ENCODE data around the gene IGF2BP3. TPM values are rescaled to one million over a fixed set of nuclear protein-coding genes. Genes with fewer than 3 reads are reported as not detected.

IGF2BP3 gene
- total RNA-seq, 1 experiment from 2014 or later: 75.3 TPM

GRCh38 chr7:23469150-23469960 lies 936 bp downstream of the IGF2BP3 start:
- ChIA-PET CTCF (no interaction called here), POLR2A (ENCODE audit: low non-redundant PET) (interaction anchor here (0.5 kb wide), 1 partner anchor 1394 kb away, joined by 3 read pairs; no protein-coding TSS in a partner anchor)
- Histone ChIP-seq H3K4me3 (ENCODE audit: low read depth, low read length, poor library complexity, severe bottlenecking) (peak overlapping the region; percentile 91), H3K27me3 (replicated peaks; ENCODE audit: insufficient read depth, low read depth, low read length, poor library complexity) (no peaks in the 10 kb centered on the region), H3K9me3 (ENCODE audit: low read depth, low read length, poor library complexity, severe bottlenecking) (no peaks in the 10 kb centered on the region), H3K27ac (ENCODE audit: low read depth, low read length, poor library complexity, severe bottlenecking) (peak overlapping the region; percentile 97), H3K4me1 (ENCODE audit: insufficient read depth, low read length, poor library complexity, severe bottlenecking) (peaks cover 26% of the 10 kb centered on the region), H3K36me3 (ENCODE audit: insufficient read depth, low read length, poor library complexity, severe bottlenecking) (no peaks in the 10 kb centered on the region)
- no peak for TF ChIP-seq EZH2 (IDR thresholded peaks at IDR 0.05; ENCODE audit: borderline replicate concordance, low read depth, low read length, poor library complexity, severe bottlenecking)
- TF ChIP-seq, protein P1, sequence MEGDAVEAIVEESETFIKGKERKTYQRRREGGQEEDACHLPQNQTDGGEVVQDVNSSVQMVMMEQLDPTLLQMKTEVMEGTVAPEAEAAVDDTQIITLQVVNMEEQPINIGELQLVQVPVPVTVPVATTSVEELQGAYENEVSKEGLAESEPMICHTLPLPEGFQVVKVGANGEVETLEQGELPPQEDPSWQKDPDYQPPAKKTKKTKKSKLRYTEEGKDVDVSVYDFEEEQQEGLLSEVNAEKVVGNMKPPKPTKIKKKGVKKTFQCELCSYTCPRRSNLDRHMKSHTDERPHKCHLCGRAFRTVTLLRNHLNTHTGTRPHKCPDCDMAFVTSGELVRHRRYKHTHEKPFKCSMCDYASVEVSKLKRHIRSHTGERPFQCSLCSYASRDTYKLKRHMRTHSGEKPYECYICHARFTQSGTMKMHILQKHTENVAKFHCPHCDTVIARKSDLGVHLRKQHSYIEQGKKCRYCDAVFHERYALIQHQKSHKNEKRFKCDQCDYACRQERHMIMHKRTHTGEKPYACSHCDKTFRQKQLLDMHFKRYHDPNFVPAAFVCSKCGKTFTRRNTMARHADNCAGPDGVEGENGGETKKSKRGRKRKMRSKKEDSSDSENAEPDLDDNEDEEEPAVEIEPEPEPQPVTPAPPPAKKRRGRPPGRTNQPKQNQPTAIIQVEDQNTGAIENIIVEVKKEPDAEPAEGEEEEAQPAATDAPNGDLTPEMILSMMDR (conservative IDR thresholded peaks at IDR 0.05; ENCODE audit: low read depth, low read length): no peak
- BruUV-seq (replicated peaks): no TSS peak
- intact Hi-C loops (cut with micrococcal nuclease; ENCODE audit: unreplicated experiment): no loop called here
- peak; percentile 50 for DNase-seq (ENCODE audit: low spot score)

DNA sequence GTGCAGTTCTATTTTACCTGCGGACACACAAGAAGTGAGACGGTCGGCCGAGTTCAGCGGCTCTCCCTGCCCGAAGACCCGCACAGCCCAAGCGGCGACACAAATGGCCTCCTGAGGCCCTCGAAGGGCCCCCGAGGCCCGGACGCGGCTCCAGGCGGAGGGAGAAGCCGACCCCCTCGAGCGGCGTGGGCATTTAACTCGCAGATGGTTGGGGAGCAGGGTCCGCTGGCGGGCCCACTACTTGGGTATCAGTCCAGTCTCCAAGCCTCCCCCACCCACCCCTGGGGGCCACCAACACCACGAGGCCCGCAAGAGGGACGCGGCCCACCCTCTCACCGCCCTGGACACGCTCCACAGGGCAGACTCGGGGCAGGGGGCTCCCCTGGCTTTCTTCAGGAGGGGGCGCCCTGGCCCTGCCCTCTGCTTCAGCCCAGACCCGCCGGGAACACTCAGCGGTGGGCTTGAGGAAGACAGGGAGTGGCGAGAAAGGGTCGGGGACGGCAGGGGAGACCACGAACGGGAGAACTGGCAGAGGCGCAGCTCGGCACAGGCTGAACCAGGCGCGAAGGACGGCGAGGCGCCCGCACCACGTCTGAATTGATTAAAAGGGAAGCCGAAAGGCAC lies 1.7 kb downstream of the IGF2BP3 start:
- Histone ChIP-seq H3K9me3 (ENCODE audit: low read depth, low read length, poor library complexity, severe bottlenecking) (no peaks in the 10 kb centered on the region), H3K4me1 (ENCODE audit: insufficient read depth, low read length, poor library complexity, severe bottlenecking) (peaks cover 33% of the 10 kb centered on the region), H3K27me3 (replicated peaks; ENCODE audit: insufficient read depth, low read depth, low read length, poor library complexity) (no peaks in the 10 kb centered on the region), H3K4me3 (ENCODE audit: low read depth, low read length, poor library complexity, severe bottlenecking) (peak overlapping the region; percentile 91), H3K27ac (ENCODE audit: low read depth, low read length, poor library complexity, severe bottlenecking) (peak overlapping the region; percentile 97), H3K36me3 (ENCODE audit: insufficient read depth, low read length, poor library complexity, severe bottlenecking) (no peaks in the 10 kb centered on the region)
- CTCF ChIA-PET: no interaction called here
- intact Hi-C loops (cut with micrococcal nuclease; ENCODE audit: unreplicated experiment): no loop called here
- TF ChIP-seq, protein P1 (conservative IDR thresholded peaks at IDR 0.05; ENCODE audit: low read depth, low read length): no peak
- TF ChIP-seq EZH2 (IDR thresholded peaks at IDR 0.05; ENCODE audit: borderline replicate concordance, low read depth, low read length, poor library complexity, severe bottlenecking): no peak
- peak; percentile 35 for DNase-seq (ENCODE audit: low spot score)
- POLR2A ChIA-PET (ENCODE audit: low non-redundant PET): no interaction called here
- no TSS peak for BruUV-seq (replicated peaks)

DNA sequence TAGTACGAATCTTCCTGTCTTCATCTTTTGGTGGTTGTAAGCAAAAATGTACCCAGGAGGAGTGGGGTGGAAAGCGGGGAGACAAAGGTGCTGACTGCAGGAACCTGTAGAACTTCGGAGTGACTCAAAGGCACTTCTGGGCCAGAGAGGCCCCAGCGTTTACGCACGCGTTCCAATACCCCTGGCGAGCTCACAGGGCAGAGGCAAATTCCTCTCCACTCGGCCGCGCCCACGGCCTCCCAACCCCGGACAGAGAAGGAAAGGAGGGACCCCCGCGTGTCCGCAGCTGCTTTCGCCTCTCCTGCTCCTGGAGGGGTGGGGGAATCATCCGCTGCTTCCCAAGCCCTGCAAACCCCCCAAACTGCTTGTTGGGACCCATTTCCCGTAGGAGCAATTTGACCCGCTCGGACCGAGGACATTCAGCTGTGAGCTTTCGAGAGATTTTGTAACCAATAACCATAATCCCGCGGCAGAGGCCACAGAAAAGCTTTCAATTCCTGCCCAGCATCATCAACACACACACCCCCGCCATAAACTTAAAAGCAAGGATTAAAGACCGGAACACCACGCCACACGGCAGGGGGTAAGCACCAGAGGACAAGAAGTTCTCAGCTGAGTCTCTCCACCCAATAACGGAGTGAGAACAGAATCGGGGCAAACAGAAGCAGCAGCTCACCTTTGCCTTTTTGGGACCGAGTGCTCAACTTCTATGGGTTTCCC lies 2.3 kb downstream of the IGF2BP3 start:
- DNase-seq (ENCODE audit: low spot score): peak; percentile 69
- Histone ChIP-seq H3K27ac (ENCODE audit: low read depth, low read length, poor library complexity, severe bottlenecking) (peak overlapping the region; percentile 97), H3K27me3 (replicated peaks; ENCODE audit: insufficient read depth, low read depth, low read length, poor library complexity) (no peaks in the 10 kb centered on the region), H3K4me1 (ENCODE audit: insufficient read depth, low read length, poor library complexity, severe bottlenecking) (peaks cover 39% of the 10 kb centered on the region), H3K4me3 (ENCODE audit: low read depth, low read length, poor library complexity, severe bottlenecking) (peak overlapping the region; percentile 91), H3K36me3 (ENCODE audit: insufficient read depth, low read length, poor library complexity, severe bottlenecking) (no peaks in the 10 kb centered on the region), H3K9me3 (ENCODE audit: low read depth, low read length, poor library complexity, severe bottlenecking) (no peaks in the 10 kb centered on the region)
- POLR2A ChIA-PET (ENCODE audit: low non-redundant PET): no interaction called here
- TF ChIP-seq, protein P1 (conservative IDR thresholded peaks at IDR 0.05; ENCODE audit: low read depth, low read length): no peak
- no peak for TF ChIP-seq EZH2 (IDR thresholded peaks at IDR 0.05; ENCODE audit: borderline replicate concordance, low read depth, low read length, poor library complexity, severe bottlenecking)
- BruUV-seq (replicated peaks): TSS peak; percentile 13
- CTCF ChIA-PET: no interaction called here
- intact Hi-C loops (cut with micrococcal nuclease; ENCODE audit: unreplicated experiment): no loop called here
